Retinal pigment epithelial cell (primary cell): ENCODE measurements around the gene C2CD2.

Experiments
- DNase-seq: peaks from one replicate; pipeline ENCODE4 v3.0.0-alpha.2; 2010; ENCODE audit warnings: low read depth
- H3K4me3 ChIP-seq: 2 replicates; pipeline ENCODE4 v1.5.1; 2011; ENCODE audit warnings: mild to moderate bottlenecking, low read length, control low read depth, moderate library complexity
- TF ChIP-seq, protein P1 (sequence below): conservative IDR thresholded peaks from 2 replicates; pipeline ENCODE4 v1.5.1; 2011; ENCODE audit warnings: low read depth, low read length, control low read depth, inconsistent platforms

The C2CD2 gene

DNA sequence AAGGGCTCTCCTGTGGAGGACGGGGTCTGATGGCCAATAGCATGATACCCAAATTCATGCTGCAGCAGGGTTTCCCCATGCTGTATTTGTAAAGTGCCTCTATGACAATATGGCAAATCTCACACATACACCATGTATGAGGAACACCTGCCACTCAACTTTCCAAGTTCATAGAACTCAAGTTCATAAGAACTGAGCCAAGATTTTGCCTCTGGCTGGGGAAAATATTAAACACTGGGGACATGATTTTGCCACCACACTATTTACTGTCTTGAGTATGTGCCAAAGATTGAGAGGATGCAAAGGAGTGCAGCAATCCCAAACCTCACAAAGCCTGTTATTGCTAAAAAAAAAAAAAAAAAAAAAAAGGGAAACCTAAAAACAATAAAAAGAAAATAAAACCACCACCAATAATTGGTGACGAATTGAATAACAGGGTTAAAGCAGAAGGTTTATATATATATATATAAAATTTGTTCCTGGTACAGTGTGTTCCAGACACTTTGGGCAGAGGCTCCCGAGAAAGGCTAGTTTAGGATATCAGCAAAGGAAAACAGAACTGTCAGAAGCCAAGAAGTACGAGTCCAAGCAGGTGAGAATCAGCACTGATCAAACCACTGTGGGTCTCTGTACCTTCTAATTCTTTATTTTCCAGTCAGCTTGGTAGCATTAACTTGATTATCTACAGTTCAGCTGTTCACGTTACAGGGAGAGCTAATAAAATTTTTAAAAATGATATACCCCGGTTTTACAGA, 32.0 kb upstream of the C2CD2 start:
- DNase-seq: no peak
- TF ChIP-seq, protein P1, sequence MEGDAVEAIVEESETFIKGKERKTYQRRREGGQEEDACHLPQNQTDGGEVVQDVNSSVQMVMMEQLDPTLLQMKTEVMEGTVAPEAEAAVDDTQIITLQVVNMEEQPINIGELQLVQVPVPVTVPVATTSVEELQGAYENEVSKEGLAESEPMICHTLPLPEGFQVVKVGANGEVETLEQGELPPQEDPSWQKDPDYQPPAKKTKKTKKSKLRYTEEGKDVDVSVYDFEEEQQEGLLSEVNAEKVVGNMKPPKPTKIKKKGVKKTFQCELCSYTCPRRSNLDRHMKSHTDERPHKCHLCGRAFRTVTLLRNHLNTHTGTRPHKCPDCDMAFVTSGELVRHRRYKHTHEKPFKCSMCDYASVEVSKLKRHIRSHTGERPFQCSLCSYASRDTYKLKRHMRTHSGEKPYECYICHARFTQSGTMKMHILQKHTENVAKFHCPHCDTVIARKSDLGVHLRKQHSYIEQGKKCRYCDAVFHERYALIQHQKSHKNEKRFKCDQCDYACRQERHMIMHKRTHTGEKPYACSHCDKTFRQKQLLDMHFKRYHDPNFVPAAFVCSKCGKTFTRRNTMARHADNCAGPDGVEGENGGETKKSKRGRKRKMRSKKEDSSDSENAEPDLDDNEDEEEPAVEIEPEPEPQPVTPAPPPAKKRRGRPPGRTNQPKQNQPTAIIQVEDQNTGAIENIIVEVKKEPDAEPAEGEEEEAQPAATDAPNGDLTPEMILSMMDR: no peak
- no peak overlapping the region for H3K4me3 ChIP-seq

DNA sequence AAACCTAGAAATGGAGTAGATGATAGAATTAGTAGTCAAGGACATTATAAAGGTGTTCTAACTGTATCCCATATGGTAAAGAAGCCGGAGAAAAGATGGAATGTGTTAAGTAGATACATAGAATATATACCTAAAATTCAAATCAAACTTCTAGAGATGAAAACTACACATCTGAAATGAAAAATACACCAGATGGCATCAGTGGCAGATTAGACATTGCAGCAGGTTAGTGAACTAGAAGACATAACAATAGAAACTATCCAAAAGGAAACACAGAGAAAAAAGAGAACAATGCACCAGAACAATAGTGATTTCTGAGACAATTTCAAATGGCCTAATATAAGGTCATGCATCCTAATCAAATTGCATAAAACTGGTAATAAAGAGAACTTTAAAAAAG, 29.4 kb upstream of the C2CD2 start:
- H3K4me3 ChIP-seq: no peak overlapping the region
- TF ChIP-seq, protein P1: no peak
- no peak for DNase-seq

DNA sequence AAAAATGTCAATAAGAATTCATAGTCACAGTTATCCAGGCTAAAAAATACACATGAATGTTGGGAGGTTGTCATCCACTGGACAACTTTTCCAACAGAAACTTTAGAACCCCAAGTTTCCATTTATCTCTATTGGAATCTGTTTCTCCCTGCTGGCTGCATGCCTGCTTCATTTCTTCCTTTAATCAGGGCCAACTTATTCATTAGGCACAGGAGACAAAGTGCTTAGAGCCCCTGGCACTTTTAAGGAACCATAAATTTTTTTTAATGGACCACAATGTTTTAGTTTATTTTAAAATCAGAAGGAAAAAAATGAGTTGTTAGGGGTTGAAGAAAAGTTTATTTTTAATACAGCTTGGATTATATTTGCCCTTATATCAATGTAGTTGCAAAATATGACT, 26.7 kb upstream of the C2CD2 start:
- no peak overlapping the region for H3K4me3 ChIP-seq
- no peak for DNase-seq
- TF ChIP-seq, protein P1: no peak

DNA sequence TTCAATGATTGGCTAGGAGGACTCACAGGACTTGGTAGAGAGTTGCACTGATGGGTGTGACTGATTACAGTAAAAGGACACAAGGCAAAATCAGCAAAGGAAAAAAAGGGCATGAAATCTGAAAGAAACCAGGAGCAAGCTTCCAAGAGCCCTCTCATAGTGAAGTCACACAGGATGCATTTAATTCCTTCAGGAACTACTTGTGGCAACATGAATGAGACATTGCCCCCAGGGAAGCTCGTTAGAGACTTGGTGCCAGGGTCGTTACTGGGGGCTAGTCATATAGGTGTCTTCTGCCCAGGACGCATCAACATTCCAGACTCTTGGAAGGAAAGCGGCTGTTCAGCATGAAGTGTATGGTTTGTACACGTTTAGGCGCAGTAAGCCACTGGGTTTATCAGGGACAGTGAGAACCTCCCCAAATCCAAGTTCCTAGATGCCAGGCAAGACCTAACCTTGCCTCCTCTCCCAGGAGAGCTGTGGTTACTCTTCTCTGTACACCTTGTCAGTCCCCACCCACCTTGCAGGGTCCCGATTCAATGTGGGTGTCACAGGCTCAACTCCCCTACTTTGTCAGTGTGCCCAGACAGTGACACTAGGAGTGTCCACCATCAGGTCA, 26.0 kb upstream of the C2CD2 start:
- TF ChIP-seq, protein P1: no peak
- no peak for DNase-seq
- H3K4me3 ChIP-seq: no peak overlapping the region

DNA sequence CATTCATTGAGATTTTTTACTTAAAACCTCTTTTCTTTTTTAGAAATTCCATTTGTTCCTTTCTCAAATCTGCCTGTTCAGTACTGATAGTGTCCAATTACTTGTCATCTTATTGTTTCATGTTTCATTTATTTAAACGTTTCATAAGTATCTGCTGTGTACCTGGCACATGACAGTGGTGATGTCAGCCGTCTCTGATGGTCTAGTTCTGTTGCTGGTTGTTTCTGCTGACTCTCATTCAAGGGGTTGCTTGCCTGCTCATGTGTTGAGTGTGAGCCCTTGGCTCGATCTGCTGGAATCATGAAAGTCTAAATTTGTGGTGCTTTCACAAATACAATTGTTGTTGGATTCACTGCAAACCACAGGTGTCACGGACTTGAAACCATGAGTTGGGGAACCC, 25.5 kb upstream of the C2CD2 start:
- TF ChIP-seq, protein P1: no peak
- no peak overlapping the region for H3K4me3 ChIP-seq
- no peak for DNase-seq

DNA sequence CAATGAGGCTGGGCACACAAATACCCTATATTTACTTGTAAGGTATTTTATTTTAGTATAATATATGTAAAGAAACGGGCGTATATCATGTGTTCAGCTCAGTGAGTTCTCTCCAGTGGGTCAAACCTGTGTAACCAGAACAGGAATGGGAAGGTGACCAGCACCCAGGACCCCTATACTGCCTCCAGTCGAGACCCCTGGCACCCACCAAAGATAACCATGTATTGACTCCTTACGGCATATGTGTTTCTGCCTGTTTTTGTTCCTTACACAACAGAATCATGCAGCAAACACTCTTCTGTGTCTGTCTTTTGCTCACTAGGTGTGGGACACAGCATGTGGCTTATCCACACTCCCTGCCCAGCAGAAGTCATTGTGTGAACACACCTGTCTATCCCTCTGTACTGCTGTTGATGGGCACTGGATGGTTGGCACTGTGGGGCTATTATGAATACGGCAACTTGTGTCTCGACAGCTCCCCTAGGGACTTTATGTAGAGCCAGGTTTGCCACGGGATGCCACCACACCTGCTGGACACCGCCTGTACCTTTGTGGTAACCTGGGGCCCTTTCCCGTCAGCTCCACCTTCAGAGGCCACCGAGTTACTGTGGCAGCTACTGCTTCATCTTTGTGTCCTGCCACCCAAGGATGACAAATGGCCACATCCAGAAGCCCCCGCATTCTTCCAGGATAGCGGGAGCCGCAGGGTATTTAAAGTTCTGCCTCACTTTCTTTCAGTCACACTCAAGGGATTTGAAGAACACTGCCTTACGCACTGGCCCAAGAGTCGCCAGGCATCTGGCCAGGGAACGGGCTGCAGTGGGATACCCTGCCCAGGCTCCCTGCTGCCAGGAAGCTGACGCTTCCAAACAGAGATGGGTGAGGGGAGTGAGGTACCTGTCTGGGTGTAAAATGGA, 23.5 kb upstream of the C2CD2 start:
- no peak overlapping the region for H3K4me3 ChIP-seq
- TF ChIP-seq, protein P1: no peak
- no peak for DNase-seq
